ENCODE data around the gene DYNC2I2.

The DYNC2I2 gene

DNA sequence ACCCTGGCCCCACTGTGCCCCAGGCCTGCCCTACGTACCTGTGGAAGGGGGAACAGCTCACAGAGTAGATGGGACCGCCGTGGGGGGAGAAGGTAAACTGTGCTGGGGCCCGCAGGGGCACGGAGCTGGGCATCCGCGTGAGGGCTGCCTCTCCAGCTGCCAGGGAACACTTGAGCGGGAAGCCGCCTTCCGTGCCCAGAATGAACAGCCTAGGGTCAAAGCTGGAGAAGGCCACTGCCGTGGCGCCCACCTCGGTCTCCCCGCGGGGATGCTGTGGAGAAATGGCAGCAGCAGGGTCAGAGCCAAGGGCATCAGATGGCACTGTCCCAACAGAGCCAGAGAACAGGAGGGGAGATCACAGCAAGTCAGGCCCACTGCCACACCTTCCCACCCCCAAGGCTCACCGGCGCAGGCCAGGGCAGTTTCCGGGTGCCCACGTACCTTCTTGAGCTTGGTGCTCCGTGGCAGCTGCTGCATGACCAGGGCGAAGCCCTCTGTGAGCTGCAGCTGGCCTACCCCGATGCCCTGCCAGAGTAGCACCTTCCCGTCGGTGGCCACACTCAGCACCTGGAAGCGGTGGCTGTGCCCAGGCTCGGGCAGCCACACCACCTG lies 21.9 kb downstream of the DYNC2I2 start:
- H3K27ac ChIP-seq, result peak overlapping the region; percentile 67
- TF ChIP-seq ZFX (IDR thresholded peaks at IDR 0.05; ENCODE audit: borderline replicate concordance), result no peak

DNA sequence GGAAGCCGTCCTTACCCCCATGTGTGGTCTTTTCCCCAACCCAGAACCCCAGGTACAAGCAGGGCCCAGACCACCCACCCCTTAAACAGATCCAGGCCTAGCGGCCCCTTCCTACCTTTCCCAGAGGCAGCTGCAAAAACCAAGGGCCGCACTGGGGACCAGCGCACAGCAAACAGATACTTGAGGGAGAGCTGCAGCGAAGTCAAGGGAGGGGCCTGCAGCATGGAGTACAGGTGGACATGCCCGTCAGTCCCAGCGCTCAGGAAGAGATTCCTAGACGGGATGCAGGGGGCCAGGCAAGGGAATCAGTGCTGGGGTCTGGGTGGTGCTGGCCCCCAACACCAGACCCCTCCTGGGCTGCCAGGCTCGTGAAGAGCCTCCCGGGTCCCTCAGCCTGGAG lies 22.5 kb downstream of the DYNC2I2 start:
- TF ChIP-seq, protein P1, sequence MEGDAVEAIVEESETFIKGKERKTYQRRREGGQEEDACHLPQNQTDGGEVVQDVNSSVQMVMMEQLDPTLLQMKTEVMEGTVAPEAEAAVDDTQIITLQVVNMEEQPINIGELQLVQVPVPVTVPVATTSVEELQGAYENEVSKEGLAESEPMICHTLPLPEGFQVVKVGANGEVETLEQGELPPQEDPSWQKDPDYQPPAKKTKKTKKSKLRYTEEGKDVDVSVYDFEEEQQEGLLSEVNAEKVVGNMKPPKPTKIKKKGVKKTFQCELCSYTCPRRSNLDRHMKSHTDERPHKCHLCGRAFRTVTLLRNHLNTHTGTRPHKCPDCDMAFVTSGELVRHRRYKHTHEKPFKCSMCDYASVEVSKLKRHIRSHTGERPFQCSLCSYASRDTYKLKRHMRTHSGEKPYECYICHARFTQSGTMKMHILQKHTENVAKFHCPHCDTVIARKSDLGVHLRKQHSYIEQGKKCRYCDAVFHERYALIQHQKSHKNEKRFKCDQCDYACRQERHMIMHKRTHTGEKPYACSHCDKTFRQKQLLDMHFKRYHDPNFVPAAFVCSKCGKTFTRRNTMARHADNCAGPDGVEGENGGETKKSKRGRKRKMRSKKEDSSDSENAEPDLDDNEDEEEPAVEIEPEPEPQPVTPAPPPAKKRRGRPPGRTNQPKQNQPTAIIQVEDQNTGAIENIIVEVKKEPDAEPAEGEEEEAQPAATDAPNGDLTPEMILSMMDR (IDR thresholded peaks at IDR 0.05), result no peak
- no peak for TF ChIP-seq ZFX (IDR thresholded peaks at IDR 0.05; ENCODE audit: borderline replicate concordance)
- H3K27ac ChIP-seq, result peak overlapping the region; percentile 67; the same call in 1 of the 2 replicates

DNA sequence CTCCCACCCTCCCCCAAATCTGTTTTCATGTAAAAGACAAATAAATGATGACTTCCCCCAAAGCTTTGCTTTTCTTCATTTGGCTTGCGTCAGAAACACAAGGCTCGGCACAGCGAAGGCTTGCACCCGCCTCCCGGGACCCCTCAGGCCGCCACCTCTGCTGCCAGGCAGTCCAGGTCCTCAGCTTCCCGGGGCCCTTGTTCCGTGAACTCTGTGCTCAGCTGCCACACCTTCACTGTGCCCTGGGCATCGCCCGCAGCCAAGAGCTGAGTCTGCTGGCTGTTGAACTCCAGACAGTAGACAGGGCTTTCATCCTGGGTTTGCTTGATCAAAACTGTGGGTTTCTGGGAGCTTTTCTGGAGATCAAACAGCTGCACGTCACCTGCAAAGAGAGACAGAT lies 23.0 kb downstream of the DYNC2I2 start:
- peak overlapping the region; percentile 67; the same call in 1 of the 2 replicates for H3K27ac ChIP-seq
- TF ChIP-seq, protein P1 (IDR thresholded peaks at IDR 0.05), result no peak
- no peak for TF ChIP-seq ZFX (IDR thresholded peaks at IDR 0.05; ENCODE audit: borderline replicate concordance)

DNA sequence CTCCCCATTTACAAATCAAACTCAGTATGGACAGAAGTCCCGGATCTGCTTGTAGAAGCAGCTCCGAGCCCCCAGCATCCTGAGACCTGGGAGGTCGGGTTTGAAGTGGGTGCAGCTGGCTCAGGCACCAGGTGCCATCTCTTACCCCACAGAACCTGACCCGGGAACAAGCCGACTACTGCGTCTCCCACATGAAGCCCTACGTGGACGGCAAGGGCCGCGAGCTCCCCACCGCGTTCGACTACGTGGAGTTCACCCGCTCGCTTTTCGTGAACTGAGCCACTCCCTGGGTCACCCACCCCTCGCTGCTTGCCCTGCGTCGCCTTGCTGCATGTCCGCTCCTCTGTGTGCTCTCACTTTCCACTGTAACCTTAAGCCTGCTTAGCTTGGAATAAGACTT lies 23.6 kb downstream of the DYNC2I2 start:
- TF ChIP-seq, protein P1 (IDR thresholded peaks at IDR 0.05), result no peak
- no peak for TF ChIP-seq ZFX (IDR thresholded peaks at IDR 0.05; ENCODE audit: borderline replicate concordance)
- H3K27ac ChIP-seq, result no peak overlapping the region

DNA sequence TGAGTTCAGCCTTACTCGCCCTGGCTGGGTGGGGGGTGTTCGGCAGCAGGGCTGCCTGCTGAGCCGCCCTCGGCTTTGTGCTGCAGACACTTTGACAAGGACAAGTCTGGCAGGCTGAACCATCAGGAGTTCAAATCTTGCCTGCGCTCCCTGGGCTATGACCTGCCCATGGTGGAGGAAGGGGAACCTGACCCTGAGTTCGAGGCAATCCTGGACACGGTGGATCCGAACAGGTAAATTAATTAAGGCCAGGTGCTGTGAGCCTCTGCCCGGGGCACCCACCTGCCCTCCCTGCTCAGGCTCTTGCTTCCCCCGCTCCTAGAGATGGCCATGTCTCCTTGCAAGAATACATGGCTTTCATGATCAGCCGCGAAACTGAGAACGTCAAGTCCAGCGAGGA lies 24.2 kb downstream of the DYNC2I2 start:
- no peak for TF ChIP-seq ZFX (IDR thresholded peaks at IDR 0.05; ENCODE audit: borderline replicate concordance)
- TF ChIP-seq, protein P1 (IDR thresholded peaks at IDR 0.05), result no peak
- H3K27ac ChIP-seq, result no peak overlapping the region

DNA sequence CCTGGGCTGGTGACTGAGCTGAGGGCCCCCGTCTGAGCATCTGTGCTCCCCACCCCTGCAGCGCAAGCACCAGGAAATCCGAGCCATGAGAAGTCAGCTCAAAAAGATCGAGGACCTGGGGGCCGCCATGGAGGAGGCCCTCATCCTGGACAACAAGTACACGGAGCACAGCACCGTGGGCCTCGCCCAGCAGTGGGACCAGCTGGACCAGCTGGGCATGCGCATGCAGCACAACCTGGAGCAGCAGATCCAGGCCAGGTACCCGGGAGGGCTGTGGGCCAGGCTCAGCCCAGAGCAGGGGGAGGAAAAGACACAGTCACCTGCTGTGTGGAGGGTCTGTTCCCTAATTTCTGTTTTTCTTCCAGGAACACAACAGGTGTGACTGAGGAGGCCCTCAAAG lies 24.6 kb downstream of the DYNC2I2 start:
- H3K27ac ChIP-seq, result no peak overlapping the region
- TF ChIP-seq, protein P1 (IDR thresholded peaks at IDR 0.05), result no peak
- TF ChIP-seq ZFX (IDR thresholded peaks at IDR 0.05; ENCODE audit: borderline replicate concordance), result no peak

DNA sequence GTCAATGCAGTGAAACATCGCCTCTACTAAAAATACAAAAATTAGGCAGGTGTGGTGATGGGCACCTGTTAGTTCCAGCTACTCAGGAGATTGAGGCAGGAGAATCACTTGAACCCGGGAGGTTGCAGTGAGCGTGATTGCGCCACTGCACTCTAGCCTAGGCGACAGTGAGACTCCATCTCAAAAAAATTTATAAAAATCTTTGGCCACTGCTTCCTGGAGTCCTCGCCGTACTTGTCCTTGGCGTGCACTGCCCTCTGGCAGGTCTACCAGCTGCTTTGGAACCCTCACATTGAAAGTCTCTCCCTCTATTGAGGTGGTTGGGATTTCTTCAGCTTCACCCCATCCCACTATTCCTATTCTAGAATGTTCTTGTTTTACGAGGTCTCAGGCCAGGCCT lies 25.0 kb downstream of the DYNC2I2 start:
- no peak for TF ChIP-seq ZFX (IDR thresholded peaks at IDR 0.05; ENCODE audit: borderline replicate concordance)
- TF ChIP-seq, protein P1 (IDR thresholded peaks at IDR 0.05), result no peak
- no peak overlapping the region for H3K27ac ChIP-seq
